Measurements from ENCODE around the gene IQCC.

The IQCC gene

DNA sequence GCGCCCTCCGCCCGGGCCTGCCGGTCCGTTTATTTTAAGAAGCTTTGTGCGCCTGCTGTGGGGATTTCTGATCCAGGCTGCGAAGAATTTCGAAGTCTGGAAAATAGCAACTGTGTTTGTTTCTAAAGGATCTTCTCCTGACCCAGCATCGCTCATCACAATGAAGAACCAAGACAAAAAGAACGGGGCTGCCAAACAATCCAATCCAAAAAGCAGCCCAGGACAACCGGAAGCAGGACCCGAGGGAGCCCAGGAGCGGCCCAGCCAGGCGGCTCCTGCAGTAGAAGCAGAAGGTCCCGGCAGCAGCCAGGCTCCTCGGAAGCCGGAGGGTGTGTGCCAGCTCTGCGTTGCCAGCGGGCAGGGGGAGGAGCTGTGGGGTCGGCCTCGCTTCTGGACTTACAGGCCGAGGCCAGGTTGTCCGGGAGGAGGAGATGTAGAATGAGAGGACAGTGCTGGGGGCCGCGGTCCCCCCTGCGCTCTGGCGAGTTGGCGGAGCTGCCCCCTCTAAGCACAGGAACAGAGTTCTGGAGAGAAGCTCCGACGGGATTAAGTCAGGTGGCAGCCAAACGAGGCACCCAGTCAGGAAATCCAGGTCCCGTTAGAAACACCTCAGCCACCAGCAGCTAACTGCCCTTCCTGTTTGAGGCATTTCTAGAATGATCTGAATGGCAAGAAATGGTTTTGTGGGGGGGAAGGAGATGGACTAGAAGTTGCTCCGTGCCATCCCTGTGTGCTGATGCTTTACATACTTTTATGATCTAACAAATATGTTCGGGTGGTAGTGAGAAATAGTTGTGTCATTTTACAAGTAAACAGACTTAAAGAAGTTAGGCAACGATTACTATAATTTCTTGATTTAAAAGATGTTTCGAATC, 25.0 kb upstream of the IQCC start:
- H3K9me3 ChIP-seq (ENCODE audit: control insufficient read depth, low read length) = no peaks in the 10 kb centered on the region
- H3K27ac ChIP-seq (ENCODE audit: insufficient read depth, low read length, poor library complexity, severe bottlenecking) = peak overlapping the region; percentile 82
- peak overlapping the region; percentile 78 for H3K4me3 ChIP-seq (ENCODE audit: insufficient read depth, low read depth, low read length, poor library complexity, severe bottlenecking)
- no peaks in the 10 kb centered on the region for H3K27me3 ChIP-seq (replicated peaks; ENCODE audit: control insufficient read depth, insufficient read depth, low read length, poor library complexity, severe bottlenecking)
- H3K4me1 ChIP-seq (ENCODE audit: control insufficient read depth, insufficient read depth, low read length, poor library complexity, severe bottlenecking) = peaks cover 20% of the 10 kb centered on the region
- no peak for DNase-seq
- H3K36me3 ChIP-seq (ENCODE audit: control insufficient read depth, insufficient read depth, low read length) = peaks cover 20% of the 10 kb centered on the region

DNA sequence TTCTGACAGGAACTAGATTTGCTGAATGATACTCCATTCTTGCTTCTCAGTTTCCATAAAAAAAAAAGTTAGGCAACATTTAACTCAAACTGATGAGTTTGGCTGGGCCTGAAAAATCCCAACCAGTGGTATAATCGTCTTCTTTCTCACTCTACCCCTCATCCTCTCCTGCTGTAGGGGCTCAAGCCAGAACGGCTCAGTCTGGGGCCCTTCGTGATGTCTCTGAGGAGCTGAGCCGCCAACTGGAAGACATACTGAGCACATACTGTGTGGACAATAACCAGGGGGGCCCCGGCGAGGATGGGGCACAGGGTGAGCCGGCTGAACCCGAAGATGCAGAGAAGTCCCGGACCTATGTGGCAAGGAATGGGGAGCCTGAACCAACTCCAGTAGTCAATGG, 24.4 kb upstream of the IQCC start:
- no peaks in the 10 kb centered on the region for H3K27me3 ChIP-seq (replicated peaks; ENCODE audit: control insufficient read depth, insufficient read depth, low read length, poor library complexity, severe bottlenecking)
- H3K4me3 ChIP-seq (ENCODE audit: insufficient read depth, low read depth, low read length, poor library complexity, severe bottlenecking) = peak overlapping the region; percentile 26
- H3K27ac ChIP-seq (ENCODE audit: insufficient read depth, low read length, poor library complexity, severe bottlenecking) = no peak overlapping the region
- H3K4me1 ChIP-seq (ENCODE audit: control insufficient read depth, insufficient read depth, low read length, poor library complexity, severe bottlenecking) = peaks cover 20% of the 10 kb centered on the region
- peaks cover 23% of the 10 kb centered on the region for H3K36me3 ChIP-seq (ENCODE audit: control insufficient read depth, insufficient read depth, low read length)
- no peak for DNase-seq
- no peaks in the 10 kb centered on the region for H3K9me3 ChIP-seq (ENCODE audit: control insufficient read depth, low read length)

- no peak for DNase-seq
- Histone ChIP-seq H3K27me3 (replicated peaks; ENCODE audit: control insufficient read depth, insufficient read depth, low read length, poor library complexity, severe bottlenecking) (no peaks in the 10 kb centered on the region), H3K4me1 (ENCODE audit: control insufficient read depth, insufficient read depth, low read length, poor library complexity, severe bottlenecking) (peaks cover 20% of the 10 kb centered on the region), H3K27ac (ENCODE audit: insufficient read depth, low read length, poor library complexity, severe bottlenecking) (no peak overlapping the region), H3K36me3 (ENCODE audit: control insufficient read depth, insufficient read depth, low read length) (peaks cover 25% of the 10 kb centered on the region), H3K4me3 (ENCODE audit: insufficient read depth, low read depth, low read length, poor library complexity, severe bottlenecking) (no peak overlapping the region), H3K9me3 (ENCODE audit: control insufficient read depth, low read length) (no peaks in the 10 kb centered on the region)
Observed at GRCh38 chr1:32181563-32181962, 23.9 kb upstream of the IQCC start.

DNA sequence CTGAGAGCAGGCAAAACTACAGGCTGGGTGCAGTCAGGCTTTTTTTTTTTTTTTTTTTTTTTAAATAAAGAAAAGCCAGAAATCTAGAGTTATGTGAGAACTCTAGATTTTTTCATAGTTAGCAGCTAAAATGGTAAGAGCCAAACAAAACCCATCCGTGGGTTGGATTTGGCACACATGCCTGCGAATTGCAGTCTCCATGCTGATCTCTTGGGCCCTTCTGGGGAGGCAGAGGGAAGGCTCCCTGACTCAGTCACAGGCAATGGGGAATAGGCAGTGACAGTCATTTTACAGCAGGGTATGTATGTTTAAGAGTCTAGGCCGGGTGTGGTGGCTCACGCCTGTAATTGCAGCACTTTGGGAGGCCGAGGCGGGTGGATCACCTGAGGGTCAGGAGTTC, 23.4 kb upstream of the IQCC start:
- H3K27ac ChIP-seq (ENCODE audit: insufficient read depth, low read length, poor library complexity, severe bottlenecking) = no peak overlapping the region
- no peaks in the 10 kb centered on the region for H3K9me3 ChIP-seq (ENCODE audit: control insufficient read depth, low read length)
- H3K36me3 ChIP-seq (ENCODE audit: control insufficient read depth, insufficient read depth, low read length) = peaks cover 25% of the 10 kb centered on the region
- no peak overlapping the region for H3K4me3 ChIP-seq (ENCODE audit: insufficient read depth, low read depth, low read length, poor library complexity, severe bottlenecking)
- peaks cover 20% of the 10 kb centered on the region for H3K4me1 ChIP-seq (ENCODE audit: control insufficient read depth, insufficient read depth, low read length, poor library complexity, severe bottlenecking)
- DNase-seq = no peak
- H3K27me3 ChIP-seq (replicated peaks; ENCODE audit: control insufficient read depth, insufficient read depth, low read length, poor library complexity, severe bottlenecking) = no peaks in the 10 kb centered on the region

- no peak overlapping the region for H3K4me3 ChIP-seq (ENCODE audit: insufficient read depth, low read depth, low read length, poor library complexity, severe bottlenecking)
- H3K4me1 ChIP-seq (ENCODE audit: control insufficient read depth, insufficient read depth, low read length, poor library complexity, severe bottlenecking) = peaks cover 16% of the 10 kb centered on the region
- no peaks in the 10 kb centered on the region for H3K9me3 ChIP-seq (ENCODE audit: control insufficient read depth, low read length)
- H3K27ac ChIP-seq (ENCODE audit: insufficient read depth, low read length, poor library complexity, severe bottlenecking) = no peak overlapping the region
- no peaks in the 10 kb centered on the region for H3K27me3 ChIP-seq (replicated peaks; ENCODE audit: control insufficient read depth, insufficient read depth, low read length, poor library complexity, severe bottlenecking)
- no peak for DNase-seq
- peaks cover 50% of the 10 kb centered on the region for H3K36me3 ChIP-seq (ENCODE audit: control insufficient read depth, insufficient read depth, low read length)
Observed at GRCh38 chr1:32184650-32185049, 20.8 kb upstream of the IQCC start.

GRCh38 chr1:32186077-32186476, 19.4 kb upstream of the IQCC start:
- peaks cover 63% of the 10 kb centered on the region for H3K36me3 ChIP-seq (ENCODE audit: control insufficient read depth, insufficient read depth, low read length)
- DNase-seq = no peak
- H3K27me3 ChIP-seq (replicated peaks; ENCODE audit: control insufficient read depth, insufficient read depth, low read length, poor library complexity, severe bottlenecking) = no peaks in the 10 kb centered on the region
- peaks cover 5% of the 10 kb centered on the region for H3K4me1 ChIP-seq (ENCODE audit: control insufficient read depth, insufficient read depth, low read length, poor library complexity, severe bottlenecking)
- no peaks in the 10 kb centered on the region for H3K9me3 ChIP-seq (ENCODE audit: control insufficient read depth, low read length)
- no peak overlapping the region for H3K27ac ChIP-seq (ENCODE audit: insufficient read depth, low read length, poor library complexity, severe bottlenecking)
- no peak overlapping the region for H3K4me3 ChIP-seq (ENCODE audit: insufficient read depth, low read depth, low read length, poor library complexity, severe bottlenecking)

DNA sequence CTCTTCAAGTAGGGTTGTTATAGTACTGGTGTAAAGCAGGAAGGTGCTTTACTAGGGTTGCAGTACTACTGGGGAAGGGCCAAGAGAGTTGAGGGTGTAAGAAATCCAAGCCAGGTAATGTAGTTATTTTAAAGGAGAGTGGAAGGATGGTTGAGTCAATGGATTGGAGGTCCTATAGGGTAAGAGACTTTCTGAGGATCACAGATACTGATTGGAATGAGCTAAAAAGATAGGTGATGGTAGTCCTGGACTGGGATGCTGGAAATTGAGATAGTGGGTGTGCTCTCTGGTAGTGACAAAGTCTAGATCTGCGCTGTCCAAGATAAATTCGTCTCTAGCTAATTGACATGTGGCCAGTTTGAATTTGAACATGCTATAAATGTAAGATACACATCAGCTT, 19.0 kb upstream of the IQCC start:
- H3K4me1 ChIP-seq (ENCODE audit: control insufficient read depth, insufficient read depth, low read length, poor library complexity, severe bottlenecking) = peaks cover under 1% of the 10 kb centered on the region

DNA sequence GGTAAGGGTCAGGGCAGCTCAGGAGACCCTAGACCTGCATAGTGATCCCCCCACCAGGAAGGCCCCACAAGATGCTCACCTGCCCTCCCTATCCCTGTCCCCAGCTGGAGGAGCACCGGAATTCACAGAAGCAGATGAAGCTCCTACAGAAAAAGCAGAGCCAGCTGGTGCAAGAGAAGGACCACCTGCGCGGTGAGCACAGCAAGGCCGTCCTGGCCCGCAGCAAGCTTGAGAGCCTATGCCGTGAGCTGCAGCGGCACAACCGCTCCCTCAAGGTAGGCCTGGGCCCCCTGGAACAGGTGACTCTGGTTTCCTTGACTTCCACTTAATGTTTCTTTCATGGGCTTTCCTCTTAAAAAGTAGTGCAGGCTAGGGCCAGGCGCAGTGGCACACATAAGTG, 17.6 kb upstream of the IQCC start:
- Histone ChIP-seq H3K4me1 (ENCODE audit: control insufficient read depth, insufficient read depth, low read length, poor library complexity, severe bottlenecking) (no peaks in the 10 kb centered on the region), H3K4me3 (ENCODE audit: insufficient read depth, low read depth, low read length, poor library complexity, severe bottlenecking) (no peak overlapping the region), H3K9me3 (ENCODE audit: control insufficient read depth, low read length) (no peaks in the 10 kb centered on the region), H3K36me3 (ENCODE audit: control insufficient read depth, insufficient read depth, low read length) (peaks cover 72% of the 10 kb centered on the region), H3K27ac (ENCODE audit: insufficient read depth, low read length, poor library complexity, severe bottlenecking) (no peak overlapping the region), H3K27me3 (replicated peaks; ENCODE audit: control insufficient read depth, insufficient read depth, low read length, poor library complexity, severe bottlenecking) (no peaks in the 10 kb centered on the region)
- no peak for DNase-seq

More for the DNA sequence above, 19.0 kb upstream of the IQCC start:
- H3K9me3 ChIP-seq (ENCODE audit: control insufficient read depth, low read length) = no peaks in the 10 kb centered on the region
- H3K4me3 ChIP-seq (ENCODE audit: insufficient read depth, low read depth, low read length, poor library complexity, severe bottlenecking) = no peak overlapping the region
- H3K27ac ChIP-seq (ENCODE audit: insufficient read depth, low read length, poor library complexity, severe bottlenecking) = no peak overlapping the region
- DNase-seq = no peak
- H3K27me3 ChIP-seq (replicated peaks; ENCODE audit: control insufficient read depth, insufficient read depth, low read length, poor library complexity, severe bottlenecking) = no peaks in the 10 kb centered on the region
- peaks cover 63% of the 10 kb centered on the region for H3K36me3 ChIP-seq (ENCODE audit: control insufficient read depth, insufficient read depth, low read length)

DNA sequence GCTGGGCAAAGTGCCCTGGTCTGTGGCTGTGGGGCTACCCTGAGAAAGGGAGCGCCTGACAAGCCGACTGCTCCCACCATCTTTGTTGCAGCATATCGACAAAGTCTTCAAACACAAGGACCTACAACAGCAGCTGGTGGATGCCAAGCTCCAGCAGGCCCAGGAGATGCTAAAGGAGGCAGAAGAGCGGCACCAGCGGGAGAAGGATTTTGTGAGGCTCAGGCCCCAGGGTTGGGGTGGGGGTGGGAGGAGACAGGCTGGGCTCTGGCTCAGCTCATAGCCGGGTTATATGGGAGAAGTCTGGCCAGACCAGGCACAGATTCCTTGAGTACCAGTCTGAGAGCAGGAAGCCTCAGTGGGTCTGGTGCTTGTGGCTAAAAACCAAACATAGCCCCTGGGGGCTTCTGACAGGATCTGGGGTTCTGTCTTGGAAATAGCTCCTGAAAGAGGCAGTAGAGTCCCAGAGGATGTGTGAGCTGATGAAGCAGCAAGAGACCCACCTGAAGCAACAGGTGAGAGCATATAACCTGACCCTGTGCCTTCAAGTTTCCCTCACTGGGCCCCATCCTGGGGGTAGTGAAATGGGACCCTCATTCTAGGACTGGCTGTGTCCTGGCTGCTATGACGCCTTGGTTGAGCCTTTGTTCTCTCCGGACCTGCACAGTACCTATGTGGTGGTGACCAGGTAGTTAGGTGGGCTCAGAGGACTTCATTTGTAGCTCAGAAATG, 13.1 kb upstream of the IQCC start:
- no peak for DNase-seq
- Histone ChIP-seq H3K27ac (ENCODE audit: insufficient read depth, low read length, poor library complexity, severe bottlenecking) (no peak overlapping the region), H3K4me3 (ENCODE audit: insufficient read depth, low read depth, low read length, poor library complexity, severe bottlenecking) (no peak overlapping the region), H3K27me3 (replicated peaks; ENCODE audit: control insufficient read depth, insufficient read depth, low read length, poor library complexity, severe bottlenecking) (no peaks in the 10 kb centered on the region), H3K36me3 (ENCODE audit: control insufficient read depth, insufficient read depth, low read length) (peaks cover 89% of the 10 kb centered on the region), H3K4me1 (ENCODE audit: control insufficient read depth, insufficient read depth, low read length, poor library complexity, severe bottlenecking) (peaks cover 23% of the 10 kb centered on the region), H3K9me3 (ENCODE audit: control insufficient read depth, low read length) (no peaks in the 10 kb centered on the region)

- Histone ChIP-seq H3K27ac (ENCODE audit: insufficient read depth, low read length, poor library complexity, severe bottlenecking) (no peak overlapping the region), H3K27me3 (replicated peaks; ENCODE audit: control insufficient read depth, insufficient read depth, low read length, poor library complexity, severe bottlenecking) (no peaks in the 10 kb centered on the region), H3K4me1 (ENCODE audit: control insufficient read depth, insufficient read depth, low read length, poor library complexity, severe bottlenecking) (peaks cover 30% of the 10 kb centered on the region), H3K9me3 (ENCODE audit: control insufficient read depth, low read length) (no peaks in the 10 kb centered on the region), H3K4me3 (ENCODE audit: insufficient read depth, low read depth, low read length, poor library complexity, severe bottlenecking) (no peak overlapping the region), H3K36me3 (ENCODE audit: control insufficient read depth, insufficient read depth, low read length) (peaks cover 63% of the 10 kb centered on the region)
- no peak for DNase-seq
Observed at GRCh38 chr1:32194984-32195383, 10.5 kb upstream of the IQCC start.

Measured in effector memory CD4-positive, alpha-beta T cell (primary cell).